ENCODE measurements around the gene SUZ12.
"Not testable (repeated sequence)": the region's sequence is repeated elsewhere in the genome, so short reads cannot be mapped to it uniquely, and the experiment has no call there.

The SUZ12 gene

GRCh38 chr17:31926100-31926729 is 10.6 kb upstream of the SUZ12 start:
- H3K9me3 Mint-ChIP-seq, result no peaks in the 10 kb centered on the region
- no peaks in the 10 kb centered on the region for H3K27me3 Mint-ChIP-seq
- peaks cover 3% of the 10 kb centered on the region for H3K4me1 Mint-ChIP-seq
- no peaks in the 10 kb centered on the region for H3K36me3 Mint-ChIP-seq
- H3K27ac Mint-ChIP-seq, result peak overlapping the region; percentile 76
- H3K4me3 Mint-ChIP-seq, result no peak overlapping the region

DNA sequence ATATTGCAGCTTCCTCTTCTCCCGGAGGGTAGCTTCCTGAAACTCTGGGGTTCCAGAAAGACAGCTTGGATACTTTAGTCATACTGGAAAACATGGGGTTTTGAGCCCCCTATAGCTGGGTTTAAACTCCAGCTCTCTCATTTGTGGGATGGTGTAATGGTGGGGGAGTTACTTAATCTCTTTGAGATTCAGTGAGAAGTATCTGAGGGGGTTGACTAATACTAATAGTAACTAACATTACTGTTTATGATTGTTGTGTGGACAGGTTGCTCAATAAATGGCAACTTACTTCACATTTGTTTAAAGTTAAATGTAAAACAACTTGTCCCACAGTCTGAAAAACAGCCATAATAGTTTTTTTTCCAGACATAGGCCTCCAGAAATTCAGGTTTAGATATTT is 5.1 kb upstream of the SUZ12 start:
- H3K27ac Mint-ChIP-seq, result no peak overlapping the region
- H3K36me3 Mint-ChIP-seq, result no peaks in the 10 kb centered on the region
- H3K4me3 Mint-ChIP-seq, result no peak overlapping the region

DNA sequence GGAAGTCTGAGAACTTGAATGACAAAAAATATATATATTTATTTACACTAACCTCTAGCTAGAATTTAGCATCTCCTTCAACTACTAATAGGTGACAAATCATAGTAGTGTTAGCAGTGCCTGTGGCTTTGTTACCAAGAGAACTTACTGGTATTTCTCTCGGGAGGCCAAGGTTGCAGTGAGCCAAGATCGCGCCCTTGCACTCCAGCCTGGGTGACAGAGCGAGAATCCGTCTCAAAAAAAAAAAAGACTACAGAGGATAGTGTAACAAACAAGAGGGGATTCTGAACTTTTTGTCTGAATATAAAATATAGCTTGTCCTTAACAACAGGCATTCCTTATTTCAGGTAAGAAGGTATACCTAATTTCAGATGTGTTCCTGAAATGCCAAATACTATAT is 1.3 kb upstream of the SUZ12 start:
- Mint-ChIP-seq H3K4me3 (peak overlapping the region; percentile 83), H3K27ac (peak overlapping the region; percentile 80), H3K9me3 (no peaks in the 10 kb centered on the region)

More for the DNA sequence above, 5.1 kb upstream of the SUZ12 start:
- no peaks in the 10 kb centered on the region for H3K4me1 Mint-ChIP-seq
- H3K27me3 Mint-ChIP-seq, result no peaks in the 10 kb centered on the region
- no peaks in the 10 kb centered on the region for H3K9me3 Mint-ChIP-seq

GRCh38 chr17:31937926-31938641 is 1.3 kb downstream of the SUZ12 start:
- not testable (repeated sequence) for H3K9me3 Mint-ChIP-seq, H3K36me3 Mint-ChIP-seq, H3K27me3 Mint-ChIP-seq
- Mint-ChIP-seq H3K4me1 (peaks cover 23% of the 10 kb centered on the region), H3K27ac (peak overlapping the region; percentile 70), H3K4me3 (peak overlapping the region; percentile 89)

More for the DNA sequence above, 1.3 kb upstream of the SUZ12 start:
- Mint-ChIP-seq H3K4me1 (peaks cover 16% of the 10 kb centered on the region), H3K36me3 (peaks cover 2% of the 10 kb centered on the region), H3K27me3 (no peaks in the 10 kb centered on the region)

DNA sequence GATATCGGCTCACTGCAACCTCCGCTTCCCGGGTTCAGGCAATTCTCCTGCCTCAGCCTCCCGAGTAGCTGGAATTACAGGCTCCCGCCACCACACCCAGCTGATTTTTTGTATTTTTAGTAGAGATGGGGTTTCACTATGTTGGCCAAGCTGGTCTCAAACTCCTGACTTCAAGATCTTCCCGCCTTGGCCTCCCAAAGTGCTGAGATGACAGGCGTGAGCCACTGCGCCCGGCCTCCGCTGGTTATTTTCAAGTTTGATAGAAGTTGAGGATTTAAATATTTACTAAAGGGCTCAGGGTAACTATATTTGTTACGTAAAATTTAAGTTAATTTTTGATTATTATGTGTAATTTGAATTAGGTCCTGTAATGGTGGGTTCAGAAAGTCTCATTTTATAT is 5.1 kb downstream of the SUZ12 start:
- H3K27me3 Mint-ChIP-seq, H3K9me3 Mint-ChIP-seq, H3K4me3 Mint-ChIP-seq, H3K27ac Mint-ChIP-seq, H3K36me3 Mint-ChIP-seq: not testable (repeated sequence)
- H3K4me1 Mint-ChIP-seq, result peaks cover 39% of the 10 kb centered on the region

DNA sequence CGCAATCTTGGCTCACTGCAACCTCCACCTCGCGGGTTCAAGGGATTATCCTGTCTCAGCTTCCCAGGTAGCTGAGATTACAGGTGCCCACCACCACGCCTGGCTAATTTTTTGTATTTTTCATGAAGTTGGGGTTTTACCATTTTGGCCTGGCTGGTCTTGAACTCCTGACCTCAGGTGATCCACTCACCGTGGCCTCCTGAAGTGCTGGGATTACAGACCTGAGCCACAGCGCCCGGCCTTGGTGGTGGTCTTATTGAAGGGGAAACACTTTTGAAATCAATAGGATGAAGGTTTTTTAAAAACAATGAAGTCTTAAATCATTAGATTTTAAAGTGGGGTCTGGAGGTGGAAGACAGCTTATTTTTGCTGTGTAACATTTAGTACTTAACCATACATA is 5.6 kb downstream of the SUZ12 start:
- H3K27ac Mint-ChIP-seq, H3K36me3 Mint-ChIP-seq, H3K27me3 Mint-ChIP-seq, H3K9me3 Mint-ChIP-seq, H3K4me3 Mint-ChIP-seq: not testable (repeated sequence)
- H3K4me1 Mint-ChIP-seq, result peaks cover 39% of the 10 kb centered on the region

- H3K27ac Mint-ChIP-seq, H3K4me3 Mint-ChIP-seq, H3K9me3 Mint-ChIP-seq, H3K27me3 Mint-ChIP-seq, H3K36me3 Mint-ChIP-seq, H3K4me1 Mint-ChIP-seq: not testable (repeated sequence)
These were observed 15.1 kb downstream of the SUZ12 start for GRCh38 chr17:31951953-31952352.

GRCh38 chr17:31964131-31964530 is 27.3 kb downstream of the SUZ12 start:
- not testable (repeated sequence) for H3K27me3 Mint-ChIP-seq, H3K4me3 Mint-ChIP-seq, H3K27ac Mint-ChIP-seq, H3K9me3 Mint-ChIP-seq, H3K36me3 Mint-ChIP-seq, H3K4me1 Mint-ChIP-seq

DNA sequence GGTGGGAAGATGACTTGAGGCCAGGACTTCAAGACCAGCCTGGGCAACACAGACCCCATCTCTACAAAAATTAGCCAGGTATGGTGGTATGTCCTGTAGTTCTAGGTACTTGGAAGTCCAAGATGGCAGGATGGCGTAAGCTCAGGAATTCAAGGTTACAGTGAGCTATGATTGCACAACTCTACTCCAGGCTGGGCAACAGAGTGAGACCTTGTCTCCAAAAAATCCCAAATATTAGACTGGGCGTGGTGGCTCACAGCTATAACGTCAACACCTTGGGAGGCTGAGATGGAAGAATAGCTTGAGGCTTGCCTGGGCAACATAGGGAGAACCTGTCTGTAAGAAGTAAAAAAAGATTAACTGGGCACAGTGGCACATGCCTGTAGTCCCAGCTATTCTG is 30.8 kb downstream of the SUZ12 start:
- Mint-ChIP-seq H3K36me3 (peaks cover 2% of the 10 kb centered on the region), H3K27ac (no peak overlapping the region)

GRCh38 chr17:31970416-31970815 is 33.6 kb downstream of the SUZ12 start:
- H3K4me1 Mint-ChIP-seq, H3K27me3 Mint-ChIP-seq, H3K36me3 Mint-ChIP-seq, H3K4me3 Mint-ChIP-seq, H3K27ac Mint-ChIP-seq, H3K9me3 Mint-ChIP-seq: not testable (repeated sequence)

More for the DNA sequence above, 30.8 kb downstream of the SUZ12 start:
- H3K4me3 Mint-ChIP-seq, result no peak overlapping the region
- no peaks in the 10 kb centered on the region for H3K9me3 Mint-ChIP-seq
- peaks cover 1% of the 10 kb centered on the region for H3K4me1 Mint-ChIP-seq
- H3K27me3 Mint-ChIP-seq, result no peaks in the 10 kb centered on the region

GRCh38 chr17:31974269-31975071 is 37.7 kb downstream of the SUZ12 start:
- H3K27me3 Mint-ChIP-seq, result not testable (repeated sequence)

GRCh38 chr17:31975391-31975790 is 38.6 kb downstream of the SUZ12 start:
- H3K4me1 Mint-ChIP-seq, H3K9me3 Mint-ChIP-seq, H3K27me3 Mint-ChIP-seq, H3K27ac Mint-ChIP-seq, H3K4me3 Mint-ChIP-seq: not testable (repeated sequence)
- peaks cover 13% of the 10 kb centered on the region for H3K36me3 Mint-ChIP-seq

More at GRCh38 chr17:31974269-31975071, 37.7 kb downstream of the SUZ12 start:
- H3K9me3 Mint-ChIP-seq, H3K4me1 Mint-ChIP-seq, H3K4me3 Mint-ChIP-seq, H3K27ac Mint-ChIP-seq: not testable (repeated sequence)
- peaks cover 13% of the 10 kb centered on the region for H3K36me3 Mint-ChIP-seq

DNA sequence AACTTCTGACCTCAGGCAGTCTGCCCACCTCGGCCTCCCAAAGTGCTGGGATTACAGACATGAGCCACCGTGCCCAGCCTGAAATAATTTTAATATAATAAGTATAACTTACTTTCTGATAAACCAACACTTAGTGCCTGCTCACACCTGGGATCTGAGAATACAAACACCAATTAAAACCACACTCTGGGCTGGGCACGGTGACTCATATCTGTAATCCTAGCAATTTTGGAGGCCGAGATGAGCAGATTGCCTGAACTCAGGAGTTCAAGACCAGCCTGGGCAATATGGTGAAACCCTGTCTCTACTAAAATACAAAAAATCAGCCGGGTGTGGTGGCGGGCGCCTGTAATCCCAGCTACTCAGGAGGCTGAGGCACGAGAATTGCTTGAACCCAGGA is 55.0 kb downstream of the SUZ12 start:
- H3K4me3 Mint-ChIP-seq, H3K4me1 Mint-ChIP-seq, H3K27me3 Mint-ChIP-seq, H3K27ac Mint-ChIP-seq, H3K9me3 Mint-ChIP-seq: not testable (repeated sequence)
- H3K36me3 Mint-ChIP-seq, result peaks cover 11% of the 10 kb centered on the region

- no peaks in the 10 kb centered on the region for H3K4me1 Mint-ChIP-seq
- H3K27ac Mint-ChIP-seq, result no peak overlapping the region
- H3K36me3 Mint-ChIP-seq, result peaks cover 5% of the 10 kb centered on the region
- no peaks in the 10 kb centered on the region for H3K27me3 Mint-ChIP-seq
- no peaks in the 10 kb centered on the region for H3K9me3 Mint-ChIP-seq
- H3K4me3 Mint-ChIP-seq, result no peak overlapping the region
These were observed 60.2 kb downstream of the SUZ12 start for GRCh38 chr17:31997005-31997404.

DNA sequence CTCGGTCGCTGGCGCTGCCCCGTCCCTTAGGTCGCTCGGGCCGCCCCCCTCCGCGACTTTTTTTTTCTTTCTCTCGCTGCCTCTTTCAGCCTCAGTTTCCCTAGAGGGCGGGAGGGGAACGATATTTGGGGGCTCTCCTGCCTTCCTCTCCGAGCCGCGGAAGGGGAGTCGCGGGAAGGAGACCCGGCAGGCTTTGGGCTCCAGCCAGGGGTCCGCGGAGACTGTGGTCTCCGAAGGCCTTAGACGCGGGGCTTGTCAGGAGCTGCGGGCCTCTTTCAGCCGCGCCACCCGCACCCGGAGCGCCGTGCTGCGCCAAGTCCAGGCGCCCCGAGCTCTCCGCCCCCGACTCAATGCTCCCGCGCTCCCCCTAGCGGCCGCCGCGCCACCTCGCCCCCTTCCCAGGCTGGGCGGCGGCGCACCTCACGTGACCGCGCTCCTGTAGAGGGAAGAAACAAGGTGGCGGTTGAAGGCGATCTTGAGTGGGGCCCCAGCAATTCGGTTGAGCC is 70.2 kb downstream of the SUZ12 start, which contains the start of gene LRRC37B:
TSS of gene LRRC37B (plus strand) at position 427 of the 506 bp plus-strand sequence. CDS start 14,010 bp downstream, outside the sequence.
- Mint-ChIP-seq H3K9me3 (no peaks in the 10 kb centered on the region), H3K27me3 (no peaks in the 10 kb centered on the region), H3K4me3 (peak within 1 kb of the TSS; percentile 98), H3K4me1 (peaks cover 39% of the 10 kb centered on the region), H3K27ac (peak within 1 kb of the TSS; percentile 97), H3K36me3 (no peaks in the 10 kb centered on the region)

Measured in activated naive CD4-positive, alpha-beta T cell treated with anti-CD3 and anti-CD28 coated beads, Interleukin-2, amount 50 U/mL, for 24 hours (primary cell).